ENCODE results near the gene SNTA1. TPM values are rescaled to one million over a fixed set of nuclear protein-coding genes. Genes with fewer than 3 reads are reported as not detected.

The SNTA1 gene
- total RNA-seq, 1 experiment from 2014 or later: 15.4 TPM

DNA sequence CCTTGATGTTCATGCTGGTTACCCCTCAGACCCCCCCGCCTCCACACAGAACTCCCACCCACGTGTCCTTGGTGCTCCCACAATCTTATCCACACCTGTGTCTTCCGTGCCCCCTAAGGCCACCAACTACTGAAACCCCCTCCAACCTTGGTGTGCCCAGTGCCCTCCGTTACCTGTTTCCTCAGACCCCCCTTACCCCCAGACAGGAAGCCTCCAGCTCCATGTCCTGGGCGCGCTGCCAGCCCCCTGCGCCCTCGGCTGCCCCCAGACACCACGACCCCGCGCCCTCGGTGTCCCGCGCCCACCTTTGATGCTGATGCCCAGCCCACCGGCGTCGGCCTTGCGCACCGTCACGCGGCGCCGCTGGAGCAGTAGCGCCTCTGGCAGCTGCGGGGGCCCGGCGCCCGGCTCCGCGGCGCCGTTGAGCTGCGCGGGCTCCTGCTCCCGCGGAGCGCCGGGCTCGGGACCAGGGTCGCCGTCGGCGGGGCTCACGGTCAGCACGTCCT, 504 bp downstream of the SNTA1 start:
- peaks cover 22% of the 10 kb centered on the region for H3K4me1 ChIP-seq
- TF ChIP-seq, protein P1, sequence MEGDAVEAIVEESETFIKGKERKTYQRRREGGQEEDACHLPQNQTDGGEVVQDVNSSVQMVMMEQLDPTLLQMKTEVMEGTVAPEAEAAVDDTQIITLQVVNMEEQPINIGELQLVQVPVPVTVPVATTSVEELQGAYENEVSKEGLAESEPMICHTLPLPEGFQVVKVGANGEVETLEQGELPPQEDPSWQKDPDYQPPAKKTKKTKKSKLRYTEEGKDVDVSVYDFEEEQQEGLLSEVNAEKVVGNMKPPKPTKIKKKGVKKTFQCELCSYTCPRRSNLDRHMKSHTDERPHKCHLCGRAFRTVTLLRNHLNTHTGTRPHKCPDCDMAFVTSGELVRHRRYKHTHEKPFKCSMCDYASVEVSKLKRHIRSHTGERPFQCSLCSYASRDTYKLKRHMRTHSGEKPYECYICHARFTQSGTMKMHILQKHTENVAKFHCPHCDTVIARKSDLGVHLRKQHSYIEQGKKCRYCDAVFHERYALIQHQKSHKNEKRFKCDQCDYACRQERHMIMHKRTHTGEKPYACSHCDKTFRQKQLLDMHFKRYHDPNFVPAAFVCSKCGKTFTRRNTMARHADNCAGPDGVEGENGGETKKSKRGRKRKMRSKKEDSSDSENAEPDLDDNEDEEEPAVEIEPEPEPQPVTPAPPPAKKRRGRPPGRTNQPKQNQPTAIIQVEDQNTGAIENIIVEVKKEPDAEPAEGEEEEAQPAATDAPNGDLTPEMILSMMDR (IDR thresholded peaks at IDR 0.05; ENCODE audit: insufficient read depth in 1 of 2, low read depth in 1 of 2, low read length in 1 of 2, severe bottlenecking in 1 of 2, unreplicated experiment in 1 of 2): no peak
- BruUV-seq (replicated peaks): no TSS peak
- Mint-ChIP-seq H3K9me3 (ENCODE audit: unreplicated experiment) (peaks cover under 1% of the 10 kb centered on the region), H3K4me1 (ENCODE audit: low read depth, unreplicated experiment) (peaks cover 26% of the 10 kb centered on the region), H3K27ac (ENCODE audit: unreplicated experiment) (no peak overlapping the region), H3K36me3 (ENCODE audit: insufficient read depth, unreplicated experiment) (no peaks in the 10 kb centered on the region), H3K4me3 (ENCODE audit: unreplicated experiment) (peak overlapping the region; percentile 89), H3K27me3 (ENCODE audit: insufficient read depth, unreplicated experiment) (no peaks in the 10 kb centered on the region)
- H3K36me3 ChIP-seq (ENCODE audit: control insufficient read depth, insufficient read depth, low read length): no peaks in the 10 kb centered on the region
- CTCF ChIA-PET: interaction anchor here (0.6 to 2.4 kb wide), 13 partner anchors 9 to 673 kb away, joined by 3 to 12 read pairs (median 5); partner anchors contain the start of genes ACTL10 and CBFA2T2
- H3K27me3 ChIP-seq (replicated peaks; ENCODE audit: control insufficient read depth, insufficient read depth, low read length): no peaks in the 10 kb centered on the region
- DNase-seq: no peak
- H3K4me3 ChIP-seq (ENCODE audit: low read depth, low read length): peak overlapping the region; percentile 72
- POLR2A ChIA-PET: interaction anchor here (0.6 to 1.7 kb wide), 9 partner anchors 15 to 669 kb away, joined by 3 to 25 read pairs (median 5); partner anchors contain the start of genes ACTL10, CBFA2T2, CDK5RAP1 and EIF2S2
- no peaks in the 10 kb centered on the region for H3K9me3 ChIP-seq
- intact Hi-C loops (cut with micrococcal nuclease; ENCODE audit: unreplicated experiment): loop anchor here (1.0 to 5.0 kb wide), 2 partner anchors 46 to 289 kb away; partner anchors contain the start of gene ZNF341

DNA sequence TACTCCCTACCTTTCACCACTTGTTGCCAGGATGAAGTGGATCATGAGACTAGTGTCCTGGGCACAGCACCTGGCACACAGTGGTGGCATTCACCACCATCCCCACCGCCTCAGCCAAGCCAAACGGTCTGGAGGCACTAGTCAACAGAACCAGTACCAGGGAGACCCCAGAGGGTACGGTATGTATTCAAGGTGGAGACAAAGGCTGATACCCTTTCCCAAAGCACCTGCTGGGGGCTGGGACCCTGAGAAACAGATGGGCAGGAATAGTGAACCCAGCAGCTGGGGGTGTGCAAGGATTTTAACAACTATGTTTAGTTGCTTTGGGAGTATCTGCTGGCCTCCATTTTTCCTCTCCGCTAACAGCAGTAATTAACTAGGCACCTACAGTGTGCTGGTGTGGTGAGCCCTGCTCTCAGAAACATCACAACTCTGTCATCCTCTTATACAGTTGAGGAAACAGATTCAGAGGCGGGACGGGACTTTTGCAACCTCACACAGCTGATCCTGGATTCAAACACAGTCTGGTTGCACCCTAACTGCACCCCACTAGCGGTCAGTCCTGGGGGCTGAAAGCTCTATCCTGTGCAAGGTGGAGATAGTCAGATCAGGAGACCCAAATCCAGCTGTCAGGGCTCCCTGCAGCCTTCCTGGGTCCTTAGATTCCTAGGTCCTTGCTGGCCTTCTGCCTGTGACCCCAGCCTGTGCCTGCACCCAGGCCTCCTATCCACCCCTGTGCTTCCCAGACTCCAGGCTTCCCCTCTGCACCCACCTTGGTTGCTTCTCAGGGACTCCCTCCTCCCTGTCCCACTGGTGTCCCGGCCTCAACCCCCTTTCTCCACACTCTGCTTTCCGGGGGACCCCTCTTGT, 1.2 kb downstream of the SNTA1 start:
- peak overlapping the region; percentile 72 for H3K4me3 ChIP-seq (ENCODE audit: low read depth, low read length)
- H3K27me3 ChIP-seq (replicated peaks; ENCODE audit: control insufficient read depth, insufficient read depth, low read length): no peaks in the 10 kb centered on the region
- ChIA-PET POLR2A (interaction anchor here (0.9 kb wide), 1 partner anchor 224 kb away, joined by 3 read pairs; the partner anchor contains the start of gene ACTL10), CTCF (interaction anchor here (0.7 to 2.4 kb wide), 3 partner anchors 9 to 211 kb away, joined by 10 to 12 read pairs (median 12); no protein-coding TSS in a partner anchor)
- intact Hi-C loops (cut with micrococcal nuclease; ENCODE audit: unreplicated experiment): loop anchor here (1.0 to 5.0 kb wide), 2 partner anchors 47 to 290 kb away; partner anchors contain the start of gene ZNF341
- Mint-ChIP-seq H3K27me3 (ENCODE audit: insufficient read depth, unreplicated experiment) (no peaks in the 10 kb centered on the region), H3K9me3 (ENCODE audit: unreplicated experiment) (no peaks in the 10 kb centered on the region), H3K27ac (ENCODE audit: unreplicated experiment) (no peak overlapping the region), H3K4me1 (ENCODE audit: low read depth, unreplicated experiment) (peaks cover 26% of the 10 kb centered on the region), H3K36me3 (ENCODE audit: insufficient read depth, unreplicated experiment) (no peaks in the 10 kb centered on the region), H3K4me3 (ENCODE audit: unreplicated experiment) (peak overlapping the region; percentile 89)
- peaks cover 22% of the 10 kb centered on the region for H3K4me1 ChIP-seq
- no peaks in the 10 kb centered on the region for H3K36me3 ChIP-seq (ENCODE audit: control insufficient read depth, insufficient read depth, low read length)
- TF ChIP-seq, protein P1 (IDR thresholded peaks at IDR 0.05; ENCODE audit: insufficient read depth in 1 of 2, low read depth in 1 of 2, low read length in 1 of 2, severe bottlenecking in 1 of 2, unreplicated experiment in 1 of 2): no peak
- BruUV-seq (replicated peaks): TSS peak; percentile 14
- H3K9me3 ChIP-seq: no peaks in the 10 kb centered on the region
- DNase-seq: peak; percentile 34 to 59
